Esophagus squamous epithelium (tissue), 5 donors: ENCODE measurements around the gene CSPG4. TPM values are rescaled to one million over a fixed set of nuclear protein-coding genes. Genes with fewer than 3 reads are reported as not detected.

ENCODE experiments used
- DNase-seq: peaks from one replicate; lab custom pipeline; 2025; lab: John Stamatoyannopoulos, UW
- H3K27ac ChIP-seq, 4 donors: fragments of 200-600 bp; sonication (generic); one replicate each; pipeline ENCODE4 v1.5.1; 2016 to 2019; ENCODE audit warnings: mild to moderate bottlenecking in 1 of 4
- H3K27me3 ChIP-seq, 4 donors: fragments of 200-600 bp; sonication (generic); 1 replicate in 3 of 4; 2 replicates in 1 of 4; pipeline versions ENCODE4 v1.5.1 to v1.6.0; 2017 to 2021; ENCODE audit warnings: antibody characterized with exemption in 1 of 4
- H3K36me3 ChIP-seq, 3 donors: fragments of 200-600 bp; sonication (generic); one replicate each; pipeline ENCODE4 v1.5.1; 2016 to 2019
- H3K4me1 ChIP-seq, 3 donors: fragments of 200-600 bp; sonication (generic); one replicate each; pipeline ENCODE4 v1.5.1; 2017 to 2019
- H3K4me3 ChIP-seq, 4 donors: fragments of 200-600 bp; sonication (generic); 1 replicate in 3 of 4; 2 replicates in 1 of 4; pipeline ENCODE4 v1.5.1; 2016 to 2019; ENCODE audit warnings: mild to moderate bottlenecking in 2 of 4, moderate library complexity in 1 of 4
- H3K9me3 ChIP-seq, 3 donors: fragments of 200-600 bp; sonication (generic); one replicate each; pipeline ENCODE4 v1.5.1; 2016 to 2019
- POLR2A ChIP-seq, 4 donors: fragments of 450-650 bp; IDR thresholded peaks; one replicate each; pipeline ENCODE4 v1.6.1; 2017; ENCODE audit warnings: antibody characterized with exemption in 4 of 4, mild to moderate bottlenecking in 4 of 4, moderate library complexity in 3 of 4
- WGBS, 2 donors: methylation state at CpG; one replicate each; pipeline ENCODE4 v1.1.5; 2018; 5-methylcytosine and 5-hydroxymethylcytosine counted together
- intact Hi-C: fragments of 100-400 bp; cut with DNase I; formaldehyde crosslinking; loops from one replicate; pipeline ENCODE4 v1.15.0; 2022
- total RNA-seq, 4 donors: library from RNA; depleted of rRNA; stranded (reverse); fragments of >200 nt; gene quantifications; one replicate each; pipeline ENCODE4 v1.1.0, GENCODE V29; 2016
- TF ChIP-seq, protein P1 (sequence below), 6 experiments: fragments of 450-650 bp in 4 of 6; fragments of 200-600 bp in 2 of 6; sonication (generic) in 2 of 6; IDR thresholded peaks; one replicate each; pipeline ENCODE4 v1.5.1; 2016 to 2019; ENCODE audit warnings: antibody characterized with exemption in 6 of 6, mild to moderate bottlenecking in 4 of 6, moderate library complexity in 4 of 6
- donor health status: DM: yes; HTN: yes; CAD: no.

CSPG4 gene
- total RNA-seq, 4 donors from 2014 or later = 2.9 to 13.4 (median 4.2) TPM

DNA sequence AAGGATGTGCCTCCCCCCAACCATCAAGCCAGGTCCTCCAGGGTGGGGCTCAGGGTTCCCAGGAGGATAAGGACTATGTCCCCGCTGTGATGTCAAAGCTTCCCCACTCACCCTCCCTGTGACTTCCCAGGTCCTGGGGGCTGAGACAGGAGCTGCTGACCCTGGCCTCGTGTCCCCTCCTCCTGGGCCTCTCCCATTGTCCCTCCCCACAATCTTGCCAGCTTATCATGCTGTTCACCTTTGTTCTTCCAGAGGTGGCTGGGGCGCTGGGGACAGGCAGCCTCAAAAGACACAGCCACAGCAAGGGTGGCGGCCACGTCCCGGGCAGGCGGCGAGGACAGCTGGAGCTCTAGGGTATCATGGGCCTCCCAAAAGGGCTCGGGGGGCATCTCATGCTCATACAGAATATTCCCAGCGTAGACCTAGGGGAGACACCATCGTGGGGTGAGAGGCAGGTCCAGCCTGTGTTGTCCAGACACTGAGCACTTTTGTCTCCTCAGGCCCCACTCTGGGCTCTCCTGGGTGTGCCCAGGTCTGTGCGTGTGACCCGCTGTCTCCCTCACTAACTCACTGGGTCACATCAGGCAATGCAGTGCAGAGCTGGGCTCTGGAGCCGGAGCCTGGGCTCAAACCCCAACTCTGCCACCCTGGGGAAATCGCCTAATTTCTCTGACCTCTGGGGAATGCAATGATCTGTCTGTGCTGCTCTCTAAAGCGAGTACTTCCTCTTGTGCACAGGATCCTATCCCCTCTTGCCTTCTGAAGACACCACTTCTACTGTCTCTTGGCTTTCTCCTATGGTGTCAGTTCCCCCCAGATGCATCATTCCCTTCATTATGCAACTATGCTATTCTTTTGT lies 35.0 kb downstream of the CSPG4 start:
- Histone ChIP-seq H3K4me3 (no peak overlapping the region), H3K4me1 (peaks cover 13 to 37% (median 15%) of the 10 kb centered on the region in 3 donors), H3K27me3 (no peaks in the 10 kb centered on the region), H3K36me3 (peaks cover 0 to 15% (median 0%) of the 10 kb centered on the region in 3 donors), H3K9me3 (no peaks in the 10 kb centered on the region), H3K27ac (peak overlapping the region in 1 of 4 donors; percentile 47)
- 70 to 80% methylated on average over 5 to 9 of the region's 16 CpGs for WGBS, 2 donors
- TF ChIP-seq POLR2A (IDR thresholded peaks at IDR 0.05) = no peak
- intact Hi-C loops = no loop called here
- DNase-seq = no peak

DNA sequence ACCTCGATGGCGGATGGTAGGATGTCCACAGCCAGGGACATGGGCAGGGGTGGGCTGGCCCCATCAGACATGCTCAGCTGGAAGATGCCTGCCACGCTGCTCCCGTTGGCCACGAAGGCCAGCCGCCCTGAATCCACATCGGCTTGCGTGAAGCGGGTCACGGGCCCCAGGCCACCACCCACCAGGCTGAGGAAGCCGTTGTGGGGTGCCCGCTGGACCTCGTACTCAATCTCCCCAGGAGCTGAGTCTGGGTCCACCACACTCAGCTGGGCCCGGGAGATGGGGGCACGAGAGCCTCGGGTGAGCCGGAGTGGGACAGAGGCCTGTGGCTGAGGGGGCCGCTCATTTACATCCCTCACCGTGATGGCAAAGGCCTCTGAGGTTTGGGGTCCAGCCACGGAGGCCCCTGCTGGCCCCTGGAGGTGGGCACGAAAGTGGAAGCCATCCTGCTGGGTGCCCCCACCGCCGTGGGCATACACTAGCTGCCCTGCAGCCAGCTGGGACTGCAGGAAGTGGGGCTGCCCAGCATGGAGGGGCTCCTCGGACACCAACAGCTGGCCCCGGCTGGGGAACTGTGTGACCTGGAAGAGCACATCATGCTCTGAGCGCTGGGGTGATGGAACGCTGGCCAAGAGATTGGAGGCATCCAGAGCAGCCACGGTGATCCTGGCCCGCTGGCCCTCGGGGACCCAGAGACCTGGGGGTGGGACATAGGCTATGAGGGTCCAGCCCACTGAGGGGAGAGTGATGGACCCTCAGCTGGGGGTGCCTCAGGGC lies 35.8 kb downstream of the CSPG4 start:
- peak overlapping the region in 1 of 4 donors; percentile 47 for H3K27ac ChIP-seq
- no peak for TF ChIP-seq POLR2A (IDR thresholded peaks at IDR 0.05)
- TF ChIP-seq, protein P1, sequence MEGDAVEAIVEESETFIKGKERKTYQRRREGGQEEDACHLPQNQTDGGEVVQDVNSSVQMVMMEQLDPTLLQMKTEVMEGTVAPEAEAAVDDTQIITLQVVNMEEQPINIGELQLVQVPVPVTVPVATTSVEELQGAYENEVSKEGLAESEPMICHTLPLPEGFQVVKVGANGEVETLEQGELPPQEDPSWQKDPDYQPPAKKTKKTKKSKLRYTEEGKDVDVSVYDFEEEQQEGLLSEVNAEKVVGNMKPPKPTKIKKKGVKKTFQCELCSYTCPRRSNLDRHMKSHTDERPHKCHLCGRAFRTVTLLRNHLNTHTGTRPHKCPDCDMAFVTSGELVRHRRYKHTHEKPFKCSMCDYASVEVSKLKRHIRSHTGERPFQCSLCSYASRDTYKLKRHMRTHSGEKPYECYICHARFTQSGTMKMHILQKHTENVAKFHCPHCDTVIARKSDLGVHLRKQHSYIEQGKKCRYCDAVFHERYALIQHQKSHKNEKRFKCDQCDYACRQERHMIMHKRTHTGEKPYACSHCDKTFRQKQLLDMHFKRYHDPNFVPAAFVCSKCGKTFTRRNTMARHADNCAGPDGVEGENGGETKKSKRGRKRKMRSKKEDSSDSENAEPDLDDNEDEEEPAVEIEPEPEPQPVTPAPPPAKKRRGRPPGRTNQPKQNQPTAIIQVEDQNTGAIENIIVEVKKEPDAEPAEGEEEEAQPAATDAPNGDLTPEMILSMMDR (IDR thresholded peaks at IDR 0.05) = no peak
- H3K4me3 ChIP-seq = no peak overlapping the region
- H3K9me3 ChIP-seq = no peaks in the 10 kb centered on the region
- 100% methylated on average over 2 of the region's 30 CpGs; no CpG with 5 or more reads in 1 of the 2 donors for WGBS, 2 donors
- peaks cover 0 to 15% (median 0%) of the 10 kb centered on the region in 3 donors for H3K36me3 ChIP-seq
- peaks cover 18 to 45% (median 20%) of the 10 kb centered on the region in 3 donors for H3K4me1 ChIP-seq
- intact Hi-C loops = no loop called here
- no peaks in the 10 kb centered on the region for H3K27me3 ChIP-seq
- no peak for DNase-seq

DNA sequence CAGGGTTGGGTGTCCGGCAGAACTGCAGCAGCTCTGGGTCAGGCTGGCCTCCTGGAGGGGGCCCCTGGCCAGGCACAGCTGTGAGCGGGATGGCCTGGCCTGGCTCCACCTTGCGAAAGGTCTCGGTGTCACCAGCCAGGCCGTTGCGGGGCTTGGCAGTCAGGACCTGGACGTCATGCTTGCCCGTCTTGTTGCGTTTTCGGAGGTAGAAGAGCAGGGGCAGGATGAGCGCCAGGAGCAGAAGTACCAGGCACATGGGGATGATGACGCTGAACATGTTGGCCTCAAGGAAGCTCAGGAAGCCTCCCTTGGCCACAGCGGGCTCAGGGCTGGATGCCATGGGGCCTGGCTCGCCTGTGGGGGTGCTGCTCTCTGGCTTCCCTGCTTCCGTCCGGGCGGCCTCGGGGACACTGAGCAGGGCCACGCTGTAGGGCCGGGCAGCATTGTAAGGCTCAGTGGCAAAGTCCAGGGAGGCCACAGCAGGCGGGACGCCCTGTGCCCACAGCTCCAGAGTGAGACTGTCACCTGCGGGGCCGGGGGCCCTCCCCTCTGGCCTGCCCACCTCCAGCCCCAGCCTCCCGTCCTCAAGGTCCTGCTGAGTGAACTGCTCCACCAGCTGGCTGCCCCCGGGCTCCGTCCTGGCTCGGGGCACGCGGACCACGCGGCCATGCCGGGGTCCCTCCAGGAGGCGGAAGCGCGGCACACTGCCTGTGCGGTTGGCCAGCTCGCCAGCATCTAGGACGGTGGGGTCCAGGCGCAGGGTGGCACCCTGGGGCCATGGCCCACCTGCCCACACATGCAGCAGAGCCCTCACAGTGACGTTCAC lies 36.9 kb downstream of the CSPG4 start:
- peak overlapping the region in 3 of 4 donors; percentile 13 to 37 (median 22) for H3K27ac ChIP-seq
- no peaks in the 10 kb centered on the region for H3K27me3 ChIP-seq
- no peaks in the 10 kb centered on the region for H3K9me3 ChIP-seq
- no peak overlapping the region for H3K4me3 ChIP-seq
- no peak for TF ChIP-seq POLR2A (IDR thresholded peaks at IDR 0.05)
- TF ChIP-seq, protein P1 (IDR thresholded peaks at IDR 0.05) = no peak
- 88 to 93% methylated on average over 8 to 28 of the region's 41 CpGs for WGBS, 2 donors
- H3K36me3 ChIP-seq = peaks cover 0 to 15% (median 0%) of the 10 kb centered on the region in 3 donors
- intact Hi-C loops = no loop called here
- H3K4me1 ChIP-seq = peaks cover 18 to 53% (median 20%) of the 10 kb centered on the region in 3 donors
- no peak for DNase-seq

- WGBS, 2 donors = 70 to 80% methylated on average over 1 to 2 of the region's 8 CpGs
- no peak for TF ChIP-seq POLR2A (IDR thresholded peaks at IDR 0.05)
- TF ChIP-seq, protein P1 (IDR thresholded peaks at IDR 0.05) = no peak
- Histone ChIP-seq H3K27ac (peak overlapping the region in 2 of 4 donors; percentile 13 to 80), H3K9me3 (no peaks in the 10 kb centered on the region), H3K36me3 (peaks cover 0 to 15% (median 0%) of the 10 kb centered on the region in 3 donors), H3K4me1 (peaks cover 21 to 67% (median 24%) of the 10 kb centered on the region in 3 donors), H3K27me3 (no peaks in the 10 kb centered on the region), H3K4me3 (no peak overlapping the region)
- intact Hi-C loops = no loop called here
- DNase-seq = no peak
These were observed 38.3 kb downstream of the CSPG4 start for GRCh38 chr15:75674366-75674765.
